Measurements from ENCODE around the gene SLC35E4.
"Not testable (repeated sequence)": the region's sequence is repeated elsewhere in the genome, so short reads cannot be mapped to it uniquely, and the experiment has no call there.

The SLC35E4 gene

GRCh38 chr22:30650508-30651116, 15.0 kb downstream of the SLC35E4 start:
- peak; percentile 87 for DNase-seq (ENCODE audit: low spot score)

GRCh38 chr22:30652852-30653251, 17.3 kb downstream of the SLC35E4 start:
- no peak for DNase-seq (ENCODE audit: low spot score)

- no peak for DNase-seq (ENCODE audit: low spot score)
These were observed 18.8 kb downstream of the SLC35E4 start for GRCh38 chr22:30654361-30654760.

- DNase-seq (ENCODE audit: low spot score), result no peak
These were observed 20.0 kb downstream of the SLC35E4 start for GRCh38 chr22:30655532-30655931.

GRCh38 chr22:30662040-30662439, 26.5 kb downstream of the SLC35E4 start:
- DNase-seq (ENCODE audit: low spot score), result no peak

GRCh38 chr22:30664798-30665197, 29.2 kb downstream of the SLC35E4 start:
- DNase-seq (ENCODE audit: low spot score), result no peak

GRCh38 chr22:30665266-30665665, 29.7 kb downstream of the SLC35E4 start:
- no peak for DNase-seq (ENCODE audit: low spot score)

GRCh38 chr22:30665786-30666185, 30.2 kb downstream of the SLC35E4 start:
- DNase-seq (ENCODE audit: low spot score), result no peak

- no peak for DNase-seq (ENCODE audit: low spot score)
These were observed 31.5 kb downstream of the SLC35E4 start for GRCh38 chr22:30667107-30667493.

GRCh38 chr22:30667494-30668385, 32.2 kb downstream of the SLC35E4 start, which contains the start of gene DUSP18:
Gene DUSP18 (minus strand): TSS chr22:30667875. CDS start chr22:30664003, 3,872 bp downstream.
- DNase-seq (ENCODE audit: low spot score), result peak; percentile 83

GRCh38 chr22:30668386-30668710, 32.8 kb downstream of the SLC35E4 start:
- DNase-seq (ENCODE audit: low spot score), result no peak

GRCh38 chr22:30671071-30671470, 35.5 kb downstream of the SLC35E4 start:
- no peak for DNase-seq (ENCODE audit: low spot score)

GRCh38 chr22:30673136-30673535, 37.6 kb downstream of the SLC35E4 start:
- no peak for DNase-seq (ENCODE audit: low spot score)

- no peak for DNase-seq (ENCODE audit: low spot score)
These were observed 38.9 kb downstream of the SLC35E4 start for GRCh38 chr22:30674482-30674881.

- DNase-seq (ENCODE audit: low spot score), result no peak
These were observed 39.9 kb downstream of the SLC35E4 start for GRCh38 chr22:30675436-30675835.

- DNase-seq (ENCODE audit: low spot score), result not testable (repeated sequence)
These were observed 41.0 kb downstream of the SLC35E4 start for GRCh38 chr22:30676565-30676964.

- not testable (repeated sequence) for DNase-seq (ENCODE audit: low spot score)
These were observed 44.5 kb downstream of the SLC35E4 start for GRCh38 chr22:30679895-30680690.

GRCh38 chr22:30680991-30681770, 45.6 kb downstream of the SLC35E4 start:
- no peak for DNase-seq (ENCODE audit: low spot score)

GRCh38 chr22:30681831-30682230, 46.2 kb downstream of the SLC35E4 start:
- DNase-seq (ENCODE audit: low spot score), result no peak

- no peak for DNase-seq (ENCODE audit: low spot score)
These were observed 49.6 kb downstream of the SLC35E4 start for GRCh38 chr22:30685178-30685577.

GRCh38 chr22:30687358-30687757, 51.8 kb downstream of the SLC35E4 start:
- no peak for DNase-seq (ENCODE audit: low spot score)

GRCh38 chr22:30689622-30690021, 54.0 kb downstream of the SLC35E4 start:
- no peak for DNase-seq (ENCODE audit: low spot score)
